ENCODE results near the gene ATF6. TPM values are rescaled to one million over a fixed set of nuclear protein-coding genes. Genes with fewer than 3 reads are reported as not detected.

ATF6 gene
- total and polyA plus RNA-seq, 9 of the 15 experiments (the other 6 are each of a cell fraction or from before 2014, with no cell fraction given) = 11.7 to 32.4 (median 20.4) TPM

GRCh38 chr1:161782886-161783285 is 16.8 kb downstream of the ATF6 start:
- TF ChIP-seq SUPT5H (IDR thresholded peaks at IDR 0.05) = no peak
- no peak for TF ChIP-seq NCOA1 (IDR thresholded peaks at IDR 0.05; ENCODE audit: low read depth)
- no peak for TF ChIP-seq PKNOX1 (IDR thresholded peaks at IDR 0.05)
- CTCF ChIA-PET (ENCODE audit: low intra/inter-chr PET ratio) = no interaction called here
- Histone ChIP-seq H3K9me1 (ENCODE audit: control insufficient read depth, insufficient read depth, low read length) (no peaks in the 10 kb centered on the region), H3K27me3 (ENCODE audit: control insufficient read depth in 2 of 2, insufficient read depth in 2 of 2, low read length in 2 of 2) (no peaks in the 10 kb centered on the region), H3K27ac (ENCODE audit: extremely low read depth, low read depth, low read length) (no peak overlapping the region), H3K4me2 (ENCODE audit: insufficient read depth, low read length) (no peak overlapping the region), H3K9ac (ENCODE audit: insufficient read depth in 1 of 2, low read depth in 2 of 2, low read length in 2 of 2) (no peak overlapping the region), H3K36me3 (ENCODE audit: control insufficient read depth, insufficient read depth, low read length) (peaks cover 63% of the 10 kb centered on the region; the same call in 2 of the 3 replicates), H3K4me3 (no peak overlapping the region), H2AFZ (ENCODE audit: low read depth, low read length) (no peak overlapping the region), H3K79me2 (ENCODE audit: control insufficient read depth, insufficient read depth, low read length) (peaks cover 24% of the 10 kb centered on the region), H3K4me1 (replicated peaks in 1 of 2; ENCODE audit: control insufficient read depth in 2 of 2, insufficient read depth in 2 of 2, low read length in 2 of 2) (no peaks in the 10 kb centered on the region), H4K20me1 (replicated peaks; ENCODE audit: control insufficient read depth, insufficient read depth, low read length) (0 out of 2 replicates have a peak, but pooled peaks cover 4% of the 10 kb centered on the region), H3K9me3 (replicated peaks; ENCODE audit: control insufficient read depth, insufficient read depth, low read depth, low read length) (no peaks in the 10 kb centered on the region)
- FAIRE-seq (no peak), ATAC-seq (no peak), DNase-seq (ENCODE audit: extremely low read depth in 1 of 4, low spot score in 3 of 4) (no peak)
- intact Hi-C loops (cut with micrococcal nuclease) = no loop called here
- 92% methylated on average over 4 of the region's 4 CpGs for WGBS (ENCODE audit: insufficient coverage, low coverage, missing lambda C conversion rate)
- in situ Hi-C loops (cut with MboI) = no loop called here
- BruUV-seq (replicated peaks) = no TSS peak
- POLR2A ChIA-PET = interaction anchor here (1.2 kb wide), 1 partner anchor 10 kb away, joined by 4 read pairs; no protein-coding TSS in a partner anchor

- WGBS (ENCODE audit: insufficient coverage, low coverage, missing lambda C conversion rate) = 100% methylated on average over 1 of the region's 1 CpG
- no peak overlapping the region for H3K4me3 ChIP-seq
- H3K4me1 ChIP-seq (replicated peaks in 1 of 2; ENCODE audit: control insufficient read depth in 2 of 2, insufficient read depth in 2 of 2, low read length in 2 of 2) = no peaks in the 10 kb centered on the region
- H3K4me2 ChIP-seq (ENCODE audit: insufficient read depth, low read length) = no peak overlapping the region
- H3K27me3 ChIP-seq (ENCODE audit: control insufficient read depth in 2 of 2, insufficient read depth in 2 of 2, low read length in 2 of 2) = no peaks in the 10 kb centered on the region
- H3K9ac ChIP-seq (ENCODE audit: insufficient read depth in 1 of 2, low read depth in 2 of 2, low read length in 2 of 2) = no peak overlapping the region
- no peaks in the 10 kb centered on the region for H3K9me3 ChIP-seq (replicated peaks; ENCODE audit: control insufficient read depth, insufficient read depth, low read depth, low read length)
- no peaks in the 10 kb centered on the region for H3K9me1 ChIP-seq (ENCODE audit: control insufficient read depth, insufficient read depth, low read length)
- ChIA-PET POLR2A (no interaction called here), CTCF (ENCODE audit: low intra/inter-chr PET ratio) (no interaction called here)
- 0 out of 3 replicates have a peak, but pooled peaks cover 7% of the 10 kb centered on the region for H3K79me2 ChIP-seq (ENCODE audit: control insufficient read depth, insufficient read depth, low read length)
- H3K36me3 ChIP-seq (ENCODE audit: control insufficient read depth, insufficient read depth, low read length) = peaks cover 68% of the 10 kb centered on the region; the same call in 2 of the 3 replicates
- H3K27ac ChIP-seq (ENCODE audit: extremely low read depth, low read depth, low read length) = no peak overlapping the region
- in situ Hi-C loops (cut with MboI) (no loop called here), intact Hi-C loops (cut with micrococcal nuclease) (no loop called here)
- FAIRE-seq (no peak), ATAC-seq (no peak), DNase-seq (ENCODE audit: extremely low read depth in 1 of 4, low spot score in 3 of 4) (no peak)
- H2AFZ ChIP-seq (ENCODE audit: low read depth, low read length) = no peak overlapping the region
- BruUV-seq (replicated peaks) = no TSS peak
- H4K20me1 ChIP-seq (replicated peaks; ENCODE audit: control insufficient read depth, insufficient read depth, low read length) = 0 out of 2 replicates have a peak, but pooled peaks cover 4% of the 10 kb centered on the region
- no peak for TF ChIP-seq CHD7 (IDR thresholded peaks at IDR 0.05; ENCODE audit: low read depth, low read length)
These were observed 18.8 kb downstream of the ATF6 start for GRCh38 chr1:161784968-161785367.
